Testis (tissue), 3 donors: ENCODE results near the gene KDM5C. TPM values are rescaled to one million over a fixed set of nuclear protein-coding genes. Genes with fewer than 3 reads are reported as not detected.

Source experiments
- DNase-seq: peaks from one replicate; pipeline ENCODE4 v3.0.0-alpha.2; 2019
- H3K27ac ChIP-seq, 2 donors: fragments of 200-600 bp; sonication (generic); one replicate each; pipeline ENCODE4 v1.5.1; 2019
- H3K27me3 ChIP-seq: fragments of 200-600 bp; sonication (generic); one replicate; pipeline ENCODE4 v1.5.1; 2019
- H3K36me3 ChIP-seq: fragments of 200-600 bp; sonication (generic); one replicate; pipeline ENCODE4 v1.5.1; 2017; ENCODE audit warnings: low read depth; ENCODE audit errors: missing control alignments
- H3K4me1 ChIP-seq: fragments of 200-600 bp; sonication (generic); one replicate; pipeline ENCODE4 v1.5.1; 2019
- H3K4me3 ChIP-seq, 2 donors: fragments of 200-600 bp; sonication (generic); one replicate each; pipeline ENCODE4 v1.5.1; 2017 to 2019
- H3K9me3 ChIP-seq: fragments of 200-600 bp; sonication (generic); one replicate; pipeline ENCODE4 v1.5.1; 2017
- POLR2A ChIP-seq: fragments of 450-650 bp; IDR thresholded peaks from one replicate; pipeline ENCODE4 v1.6.1; 2017; ENCODE audit warnings: antibody characterized with exemption, mild to moderate bottlenecking, moderate library complexity
- WGBS, 2 donors: methylation state at CpG; one replicate each; pipeline ENCODE4 v1.1.5; 2018; 5-methylcytosine and 5-hydroxymethylcytosine counted together
- intact Hi-C: fragments of 100-400 bp; cut with DNase I; formaldehyde crosslinking; loops from one replicate; pipeline ENCODE4 v1.15.1; 2023; ENCODE audit warnings: low total_unique reads
- polyA plus RNA-seq: library from polyadenylated mRNA; stranded (reverse); fragments of 350-450 nt; fragmentation: Illumina TruSeq; extraction: RNeasy Lipid Tissue Mini Kit (QIAGEN cat#74804); gene quantifications from one replicate; pipeline ENCODE4 v1.2.3, GENCODE V29; 2014; ENCODE audit warnings: low read depth, low replicate concordance; ENCODE audit not compliant: insufficient read depth
- total RNA-seq, 2 donors: library from RNA; depleted of rRNA; stranded (reverse); fragments of >200 nt; gene quantifications; one replicate each; pipeline ENCODE4 v1.2.3, GENCODE V29; 2016
- TF ChIP-seq, protein P1 (sequence below), 3 experiments: fragments of 450-650 bp in 2 of 3; fragments of 200-600 bp in 1 of 3; sonication (generic) in 1 of 3; IDR thresholded peaks; one replicate each; pipeline ENCODE4 v1.5.1; 2016 to 2019; ENCODE audit warnings: antibody characterized with exemption in 3 of 3, mild to moderate bottlenecking in 2 of 3, moderate library complexity in 1 of 3

The KDM5C gene
- total and polyA plus RNA-seq, 3 donors from 2014 or later: 40.1 to 134 (median 104) TPM

DNA sequence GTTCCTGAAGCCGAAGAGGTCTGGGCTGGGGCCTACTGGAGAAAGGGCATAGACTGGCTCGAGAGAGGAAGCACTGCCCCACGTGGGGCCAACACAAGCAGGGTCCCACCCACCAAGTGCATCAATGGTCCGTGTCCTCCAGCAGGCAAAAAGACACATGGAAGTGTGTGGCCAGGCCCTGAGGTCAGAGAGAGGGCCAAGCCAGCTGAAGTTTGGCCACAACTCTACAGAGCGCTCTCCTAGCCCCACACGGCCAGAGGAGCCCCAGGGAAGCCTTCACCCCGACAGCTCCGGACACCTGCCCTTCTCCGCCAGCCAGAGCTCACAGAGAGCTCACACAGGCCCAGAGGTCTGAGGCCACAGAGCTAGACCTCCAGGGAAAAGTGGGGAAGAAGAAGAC lies 8.5 kb upstream of the KDM5C start:
- 95 to 96% methylated on average over 4 to 9 of the region's 9 CpGs for WGBS, 2 donors
- Histone ChIP-seq H3K9me3 (no peaks in the 10 kb centered on the region), H3K27me3 (no peaks in the 10 kb centered on the region), H3K27ac (no peak overlapping the region), H3K4me3 (no peak overlapping the region), H3K4me1 (no peaks in the 10 kb centered on the region), H3K36me3 (no peaks in the 10 kb centered on the region)
- DNase-seq: no peak
- TF ChIP-seq, protein P1, sequence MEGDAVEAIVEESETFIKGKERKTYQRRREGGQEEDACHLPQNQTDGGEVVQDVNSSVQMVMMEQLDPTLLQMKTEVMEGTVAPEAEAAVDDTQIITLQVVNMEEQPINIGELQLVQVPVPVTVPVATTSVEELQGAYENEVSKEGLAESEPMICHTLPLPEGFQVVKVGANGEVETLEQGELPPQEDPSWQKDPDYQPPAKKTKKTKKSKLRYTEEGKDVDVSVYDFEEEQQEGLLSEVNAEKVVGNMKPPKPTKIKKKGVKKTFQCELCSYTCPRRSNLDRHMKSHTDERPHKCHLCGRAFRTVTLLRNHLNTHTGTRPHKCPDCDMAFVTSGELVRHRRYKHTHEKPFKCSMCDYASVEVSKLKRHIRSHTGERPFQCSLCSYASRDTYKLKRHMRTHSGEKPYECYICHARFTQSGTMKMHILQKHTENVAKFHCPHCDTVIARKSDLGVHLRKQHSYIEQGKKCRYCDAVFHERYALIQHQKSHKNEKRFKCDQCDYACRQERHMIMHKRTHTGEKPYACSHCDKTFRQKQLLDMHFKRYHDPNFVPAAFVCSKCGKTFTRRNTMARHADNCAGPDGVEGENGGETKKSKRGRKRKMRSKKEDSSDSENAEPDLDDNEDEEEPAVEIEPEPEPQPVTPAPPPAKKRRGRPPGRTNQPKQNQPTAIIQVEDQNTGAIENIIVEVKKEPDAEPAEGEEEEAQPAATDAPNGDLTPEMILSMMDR (IDR thresholded peaks at IDR 0.05): no peak
- TF ChIP-seq POLR2A: no peak
- intact Hi-C loops: no loop called here

DNA sequence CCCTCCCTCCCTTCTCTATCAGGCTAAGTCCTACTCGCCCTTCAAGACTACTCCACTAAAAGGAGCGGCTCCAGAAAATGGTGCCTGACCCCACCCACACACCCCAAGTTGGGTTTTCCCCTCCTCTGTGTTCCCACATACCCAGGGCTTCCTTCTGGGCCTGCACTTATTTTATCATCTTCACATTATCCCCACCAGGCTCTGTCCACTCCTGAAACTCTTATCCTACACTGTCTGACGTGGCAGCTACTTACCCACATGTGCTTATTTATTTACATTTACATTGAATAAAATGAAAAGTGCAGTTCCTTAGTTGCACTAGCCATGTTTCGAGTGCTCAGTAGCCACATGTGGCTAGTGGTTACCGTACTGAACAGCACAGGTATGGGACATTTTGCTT lies 5.1 kb upstream of the KDM5C start:
- intact Hi-C loops: no loop called here
- no peaks in the 10 kb centered on the region for H3K27me3 ChIP-seq
- DNase-seq: no peak
- no peaks in the 10 kb centered on the region for H3K4me1 ChIP-seq
- no peak overlapping the region for H3K27ac ChIP-seq
- no peak overlapping the region for H3K4me3 ChIP-seq
- WGBS, 2 donors: 90 to 92% methylated on average over 5 of the region's 5 CpGs
- no peaks in the 10 kb centered on the region for H3K9me3 ChIP-seq
- TF ChIP-seq, protein P1 (IDR thresholded peaks at IDR 0.05): no peak
- no peak for TF ChIP-seq POLR2A
- H3K36me3 ChIP-seq: no peaks in the 10 kb centered on the region

DNA sequence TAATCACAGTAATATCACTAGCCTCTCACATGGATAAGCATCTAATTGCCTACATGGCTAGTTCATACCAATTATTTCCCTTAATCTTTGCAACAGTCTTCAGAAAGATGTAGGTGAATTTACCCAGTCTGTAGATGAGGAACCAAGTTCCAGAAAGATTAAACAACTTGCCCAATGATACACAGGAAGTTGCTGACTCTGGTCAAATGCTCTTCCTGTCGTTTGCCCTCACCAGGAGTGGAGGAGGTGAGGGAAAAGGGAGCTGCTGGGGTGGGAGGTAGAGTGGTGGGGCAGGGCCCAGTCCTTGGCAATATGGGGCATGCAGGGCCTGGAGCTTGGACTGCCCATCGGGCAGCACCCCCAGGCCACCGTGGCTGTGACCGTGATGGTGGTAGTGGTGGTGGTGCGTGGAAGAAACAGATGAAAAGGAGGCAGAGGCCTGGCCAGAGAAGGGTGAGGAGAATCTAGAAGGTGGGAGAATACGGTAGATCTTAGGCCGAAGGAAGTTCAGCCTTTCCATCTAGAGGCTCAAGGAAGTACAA lies 2.3 kb upstream of the KDM5C start:
- Histone ChIP-seq H3K36me3 (no peaks in the 10 kb centered on the region), H3K4me1 (peaks cover 4% of the 10 kb centered on the region), H3K9me3 (no peaks in the 10 kb centered on the region), H3K27me3 (no peaks in the 10 kb centered on the region), H3K4me3 (no peak overlapping the region), H3K27ac (no peak overlapping the region)
- 77 to 82% methylated on average over 3 to 7 of the region's 7 CpGs for WGBS, 2 donors
- intact Hi-C loops: no loop called here
- TF ChIP-seq POLR2A: no peak
- TF ChIP-seq, protein P1 (IDR thresholded peaks at IDR 0.05): no peak
- no peak for DNase-seq

DNA sequence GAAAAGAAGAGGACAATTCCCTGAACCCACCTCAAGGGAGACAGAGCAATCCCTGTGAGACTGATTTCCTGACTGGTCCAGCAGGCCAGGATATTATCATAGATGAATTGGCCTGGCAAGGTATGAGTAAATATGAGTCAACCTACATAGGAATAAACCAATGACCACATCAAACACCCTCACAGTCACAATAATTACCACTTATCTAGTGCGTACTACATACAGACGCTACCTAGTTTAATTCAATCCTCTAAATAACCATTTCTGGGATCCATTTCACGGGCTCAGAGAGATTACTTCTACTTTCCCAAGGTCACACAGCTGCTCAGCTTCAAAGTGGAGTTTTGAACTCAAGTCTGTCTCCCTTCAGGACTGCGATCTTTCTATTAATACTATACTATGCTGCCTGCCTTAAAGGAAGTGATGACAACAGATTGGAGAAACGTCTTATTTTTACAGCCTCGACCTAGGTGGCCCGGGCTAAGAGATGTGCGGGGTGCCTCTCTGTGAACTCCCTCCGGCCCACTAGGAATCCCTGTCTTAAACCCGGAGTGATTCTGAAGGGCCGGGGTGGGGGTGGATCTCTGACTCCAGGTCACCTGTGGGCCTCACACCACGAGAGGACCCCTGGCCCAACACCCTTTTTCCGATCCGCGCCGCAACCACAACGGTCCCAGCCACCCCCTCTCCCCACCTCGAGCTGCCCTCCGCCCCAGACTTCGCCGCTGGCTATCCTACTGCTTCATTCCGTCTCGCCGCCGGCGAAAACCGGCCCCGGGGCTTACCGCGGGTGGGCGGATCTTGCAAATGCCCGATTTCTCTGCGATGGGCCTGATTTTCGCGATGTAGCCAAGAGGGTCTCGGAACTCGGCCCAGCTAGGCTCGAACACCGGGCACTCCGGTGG lies 800 bp downstream of the KDM5C start:
- WGBS, 2 donors: 0% methylated on average over 5 to 22 of the region's 40 CpGs
- intact Hi-C loops: no loop called here
- H3K4me1 ChIP-seq: peaks cover 4% of the 10 kb centered on the region
- H3K27ac ChIP-seq: peak overlapping the region; percentile 90
- no peaks in the 10 kb centered on the region for H3K9me3 ChIP-seq
- no peaks in the 10 kb centered on the region for H3K27me3 ChIP-seq
- DNase-seq: no peak
- H3K36me3 ChIP-seq: no peaks in the 10 kb centered on the region
- TF ChIP-seq, protein P1 (IDR thresholded peaks at IDR 0.05): no peak
- TF ChIP-seq POLR2A: no peak
- H3K4me3 ChIP-seq: peak overlapping the region; percentile 69 to 86
